ENCODE measurements around the gene RNF217.
"Not testable (repeated sequence)": the region's sequence is repeated elsewhere in the genome, so short reads cannot be mapped to it uniquely, and the experiment has no call there.

The RNF217 gene

DNA sequence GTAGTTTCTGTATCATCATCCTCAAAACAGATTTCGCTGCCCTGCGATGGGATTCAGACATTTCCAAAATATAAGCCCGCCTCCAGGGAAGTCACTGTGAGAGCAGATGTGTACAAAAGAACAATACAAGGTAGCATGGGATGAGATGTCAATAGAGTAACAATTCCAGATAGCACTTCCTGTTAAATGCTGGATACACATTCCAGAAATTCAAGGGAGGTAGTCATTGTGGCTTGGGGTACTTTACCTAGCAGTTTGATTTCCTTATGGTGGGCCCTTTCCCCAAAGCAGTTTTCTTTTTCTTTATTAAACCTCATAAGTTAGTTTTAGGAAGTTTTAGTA is 2.5 kb downstream of the RNF217 start:
- Histone ChIP-seq H2BK5ac (ENCODE audit: low read length) (no peak overlapping the region), H3K27me3 (ENCODE audit: control insufficient read depth in 3 of 3, insufficient read depth in 3 of 3, low read depth in 1 of 3, low read length in 3 of 3) (no peaks in the 10 kb centered on the region), H3K23ac (ENCODE audit: low read depth, low read length, poor library complexity) (no peak overlapping the region), H3K79me1 (ENCODE audit: low read depth, low read length) (no peaks in the 10 kb centered on the region), H3K4me1 (ENCODE audit: control insufficient read depth in 2 of 2, insufficient read depth in 1 of 2, low read depth in 1 of 2, low read length in 2 of 2) (peaks cover 6 to 13% of the 10 kb centered on the region in 2 donors), H2BK120ac (ENCODE audit: low read depth, low read length) (no peak overlapping the region), H2AK5ac (ENCODE audit: low read depth, low read length) (no peak overlapping the region), H3K4ac (ENCODE audit: low read length) (no peak overlapping the region), H3K14ac (ENCODE audit: low read length) (no peak overlapping the region), H2BK12ac (ENCODE audit: low read length) (no peak overlapping the region), H3K27ac (replicated peaks; ENCODE audit: low read length) (no peak overlapping the region), H3K9me3 (replicated peaks in 1 of 2; ENCODE audit: control insufficient read depth in 2 of 2, insufficient read depth in 1 of 2, low read depth in 1 of 2, low read length in 2 of 2) (no peaks in the 10 kb centered on the region), H4K8ac (ENCODE audit: low read depth, low read length) (no peak overlapping the region), H4K91ac (ENCODE audit: low read depth, low read length, poor library complexity) (no peak overlapping the region), H2BK15ac (ENCODE audit: low read length) (no peak overlapping the region), H3K36me3 (replicated peaks in 1 of 2; ENCODE audit: control insufficient read depth in 2 of 2, insufficient read depth in 2 of 2, low read length in 2 of 2) (peaks cover 0 to 4% of the 10 kb centered on the region in 2 donors), H3K4me2 (ENCODE audit: insufficient read depth, low read length, poor library complexity, severe bottlenecking) (no peak overlapping the region), H3K4me3 (ENCODE audit: low read length in 2 of 2) (no peak overlapping the region), H3K9ac (ENCODE audit: low read depth, low read length, poor library complexity) (no peak overlapping the region), H3K18ac (ENCODE audit: low read length) (no peak overlapping the region), H2AFZ (ENCODE audit: low read length) (no peak overlapping the region)
- DNase-seq (ENCODE audit: low spot score), result no peak
- no CpG with 5 or more reads among the region's 3 CpGs for WGBS, 2 donors (ENCODE audit: extremely low coverage in 2 of 2, insufficient read length in 2 of 2, insufficient replicate concordance in 1 of 2)

DNA sequence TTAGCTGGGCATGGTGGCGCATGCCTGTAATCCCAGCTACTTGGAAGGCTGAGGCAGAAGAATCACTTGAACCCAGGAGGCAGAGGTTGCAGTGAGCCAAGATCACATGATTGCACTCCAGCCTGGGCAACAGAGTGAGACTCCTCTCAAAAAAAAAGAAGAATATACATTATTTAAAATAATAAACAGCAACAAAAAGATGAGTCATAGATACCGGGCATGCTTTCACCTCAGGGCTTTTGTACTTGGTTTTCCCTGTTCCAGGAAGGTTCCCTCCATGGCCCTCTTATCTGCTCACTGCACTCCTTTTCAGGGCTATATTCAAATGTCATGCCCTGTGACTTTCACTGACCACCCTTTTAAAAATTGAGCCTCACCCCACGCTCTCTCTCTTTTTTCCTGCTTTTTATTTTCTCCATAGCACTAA is 3.2 kb downstream of the RNF217 start:
- H3K4me3 ChIP-seq (ENCODE audit: low read length in 2 of 2), result not testable (repeated sequence)

DNA sequence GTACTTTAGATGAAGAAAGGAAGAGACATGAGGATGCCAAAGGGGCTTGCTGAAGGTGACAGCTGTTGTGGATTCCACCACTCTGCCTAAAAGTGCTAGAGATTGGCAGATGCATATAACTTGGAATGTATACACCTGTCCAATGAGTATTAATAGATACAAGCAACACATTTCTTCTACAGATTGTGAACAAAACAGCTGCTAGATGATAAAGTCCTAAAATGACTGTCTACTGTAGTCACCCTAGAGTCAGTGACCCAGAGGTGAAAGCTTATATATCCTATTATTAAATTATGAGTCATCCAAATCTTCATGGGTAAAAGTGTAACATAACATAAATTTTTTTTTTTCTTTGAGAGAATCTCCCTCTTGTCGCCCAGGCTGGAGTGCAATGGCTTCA is 5.2 kb downstream of the RNF217 start:
- Histone ChIP-seq H2BK5ac (ENCODE audit: low read length) (no peak overlapping the region), H2AFZ (ENCODE audit: low read length) (no peak overlapping the region), H3K79me1 (ENCODE audit: low read depth, low read length) (no peaks in the 10 kb centered on the region), H3K27ac (replicated peaks; ENCODE audit: low read length) (no peak overlapping the region), H3K4me2 (ENCODE audit: insufficient read depth, low read length, poor library complexity, severe bottlenecking) (no peak overlapping the region), H3K36me3 (replicated peaks in 1 of 2; ENCODE audit: control insufficient read depth in 2 of 2, insufficient read depth in 2 of 2, low read length in 2 of 2) (peaks cover 0 to 4% of the 10 kb centered on the region in 2 donors), H2BK15ac (ENCODE audit: low read length) (no peak overlapping the region), H3K27me3 (ENCODE audit: control insufficient read depth in 3 of 3, insufficient read depth in 3 of 3, low read depth in 1 of 3, low read length in 3 of 3) (no peaks in the 10 kb centered on the region), H3K9ac (ENCODE audit: low read depth, low read length, poor library complexity) (no peak overlapping the region), H3K23ac (ENCODE audit: low read depth, low read length, poor library complexity) (no peak overlapping the region), H3K4ac (ENCODE audit: low read length) (no peak overlapping the region), H2BK12ac (ENCODE audit: low read length) (no peak overlapping the region), H2BK120ac (ENCODE audit: low read depth, low read length) (no peak overlapping the region), H3K9me3 (replicated peaks in 1 of 2; ENCODE audit: control insufficient read depth in 2 of 2, insufficient read depth in 1 of 2, low read depth in 1 of 2, low read length in 2 of 2) (no peaks in the 10 kb centered on the region), H4K8ac (ENCODE audit: low read depth, low read length) (no peak overlapping the region), H3K4me1 (ENCODE audit: control insufficient read depth in 2 of 2, insufficient read depth in 1 of 2, low read depth in 1 of 2, low read length in 2 of 2) (peaks cover 6 to 13% of the 10 kb centered on the region in 2 donors), H3K14ac (ENCODE audit: low read length) (no peak overlapping the region), H3K4me3 (ENCODE audit: low read length in 2 of 2) (no peak overlapping the region), H3K18ac (ENCODE audit: low read length) (no peak overlapping the region), H2AK5ac (ENCODE audit: low read depth, low read length) (no peak overlapping the region), H4K91ac (ENCODE audit: low read depth, low read length, poor library complexity) (no peak overlapping the region)
- no CpG with 5 or more reads among the region's 1 CpG for WGBS, 2 donors (ENCODE audit: extremely low coverage in 2 of 2, insufficient read length in 2 of 2, insufficient replicate concordance in 1 of 2)
- no peak for DNase-seq (ENCODE audit: low spot score)

More for the DNA sequence above, 3.2 kb downstream of the RNF217 start:
- peaks cover 6 to 13% of the 10 kb centered on the region in 2 donors for H3K4me1 ChIP-seq (ENCODE audit: control insufficient read depth in 2 of 2, insufficient read depth in 1 of 2, low read depth in 1 of 2, low read length in 2 of 2)
- not testable (repeated sequence) for H3K79me1 ChIP-seq (ENCODE audit: low read depth, low read length); H4K8ac ChIP-seq (ENCODE audit: low read depth, low read length); H3K9ac ChIP-seq (ENCODE audit: low read depth, low read length, poor library complexity); H3K18ac ChIP-seq (ENCODE audit: low read length); H3K36me3 ChIP-seq (replicated peaks in 1 of 2; ENCODE audit: control insufficient read depth in 2 of 2, insufficient read depth in 2 of 2, low read length in 2 of 2); H2BK120ac ChIP-seq (ENCODE audit: low read depth, low read length); H3K4ac ChIP-seq (ENCODE audit: low read length); DNase-seq (ENCODE audit: low spot score); H3K27me3 ChIP-seq (ENCODE audit: control insufficient read depth in 3 of 3, insufficient read depth in 3 of 3, low read depth in 1 of 3, low read length in 3 of 3); H3K9me3 ChIP-seq (replicated peaks in 1 of 2; ENCODE audit: control insufficient read depth in 2 of 2, insufficient read depth in 1 of 2, low read depth in 1 of 2, low read length in 2 of 2); H3K4me2 ChIP-seq (ENCODE audit: insufficient read depth, low read length, poor library complexity, severe bottlenecking); H2BK5ac ChIP-seq (ENCODE audit: low read length); H2BK15ac ChIP-seq (ENCODE audit: low read length); H2AK5ac ChIP-seq (ENCODE audit: low read depth, low read length); H2AFZ ChIP-seq (ENCODE audit: low read length); H2BK12ac ChIP-seq (ENCODE audit: low read length); H3K23ac ChIP-seq (ENCODE audit: low read depth, low read length, poor library complexity); H3K14ac ChIP-seq (ENCODE audit: low read length); H4K91ac ChIP-seq (ENCODE audit: low read depth, low read length, poor library complexity); H3K27ac ChIP-seq (replicated peaks; ENCODE audit: low read length)
- WGBS, 2 donors (ENCODE audit: extremely low coverage in 2 of 2, insufficient read length in 2 of 2, insufficient replicate concordance in 1 of 2), result no CpG with 5 or more reads among the region's 3 CpGs

DNA sequence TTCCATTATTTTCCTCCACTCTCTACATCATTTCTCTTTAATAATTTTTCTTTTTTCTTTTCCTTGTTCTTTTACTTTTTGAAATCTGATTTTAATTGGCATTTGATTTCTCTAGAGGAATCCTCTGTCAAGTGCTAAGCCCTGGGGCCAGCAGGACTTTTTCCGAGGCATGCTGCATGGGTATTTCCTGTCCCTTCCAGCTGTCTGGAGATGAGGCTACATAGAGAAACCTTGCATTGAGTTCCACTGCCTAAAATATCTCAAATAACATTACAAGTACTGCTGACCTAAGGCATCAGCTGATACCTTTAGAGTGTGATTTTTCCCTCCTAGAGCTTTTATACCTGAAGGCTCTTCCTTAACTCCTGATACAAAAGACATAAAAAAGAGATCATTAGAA is 6.2 kb downstream of the RNF217 start:
- Histone ChIP-seq H2BK5ac (ENCODE audit: low read length) (no peak overlapping the region), H2BK15ac (ENCODE audit: low read length) (no peak overlapping the region), H4K91ac (ENCODE audit: low read depth, low read length, poor library complexity) (no peak overlapping the region), H2AK5ac (ENCODE audit: low read depth, low read length) (no peak overlapping the region), H3K18ac (ENCODE audit: low read length) (no peak overlapping the region), H3K36me3 (replicated peaks in 1 of 2; ENCODE audit: control insufficient read depth in 2 of 2, insufficient read depth in 2 of 2, low read length in 2 of 2) (peaks cover 0 to 7% of the 10 kb centered on the region in 2 donors), H3K4me1 (ENCODE audit: control insufficient read depth in 2 of 2, insufficient read depth in 1 of 2, low read depth in 1 of 2, low read length in 2 of 2) (peaks cover 6 to 12% of the 10 kb centered on the region in 2 donors), H3K9ac (ENCODE audit: low read depth, low read length, poor library complexity) (no peak overlapping the region), H2BK12ac (ENCODE audit: low read length) (no peak overlapping the region), H2AFZ (ENCODE audit: low read length) (no peak overlapping the region), H2BK120ac (ENCODE audit: low read depth, low read length) (no peak overlapping the region), H3K9me3 (replicated peaks in 1 of 2; ENCODE audit: control insufficient read depth in 2 of 2, insufficient read depth in 1 of 2, low read depth in 1 of 2, low read length in 2 of 2) (no peaks in the 10 kb centered on the region), H3K79me1 (ENCODE audit: low read depth, low read length) (no peaks in the 10 kb centered on the region), H3K14ac (ENCODE audit: low read length) (no peak overlapping the region), H3K4ac (ENCODE audit: low read length) (no peak overlapping the region), H3K4me2 (ENCODE audit: insufficient read depth, low read length, poor library complexity, severe bottlenecking) (no peak overlapping the region), H3K4me3 (ENCODE audit: low read length in 2 of 2) (no peak overlapping the region), H3K23ac (ENCODE audit: low read depth, low read length, poor library complexity) (no peak overlapping the region), H3K27ac (replicated peaks; ENCODE audit: low read length) (no peak overlapping the region), H3K27me3 (ENCODE audit: control insufficient read depth in 3 of 3, insufficient read depth in 3 of 3, low read depth in 1 of 3, low read length in 3 of 3) (no peaks in the 10 kb centered on the region), H4K8ac (ENCODE audit: low read depth, low read length) (no peak overlapping the region)
- DNase-seq (ENCODE audit: low spot score), result no peak
- no CpG with 5 or more reads among the region's 1 CpG for WGBS, 2 donors (ENCODE audit: extremely low coverage in 2 of 2, insufficient read length in 2 of 2, insufficient replicate concordance in 1 of 2)

All from neuronal stem cell (in vitro differentiated cells).